ENCODE results near the gene NAP1L1.

- no peak for TF ChIP-seq TAF1 (IDR thresholded peaks at IDR 0.05; ENCODE audit: low read depth, low read length)
- no peak for TF ChIP-seq POLR2A (IDR thresholded peaks at IDR 0.05; ENCODE audit: low read depth, low read length)
- TF ChIP-seq POLR2AphosphoS5 (IDR thresholded peaks at IDR 0.05; ENCODE audit: low read depth, low read length): no peak
- TF ChIP-seq POU2F2 (IDR thresholded peaks at IDR 0.05; ENCODE audit: low read depth, low read length): no peak
- no peak for TF ChIP-seq PAX5 (IDR thresholded peaks at IDR 0.05; ENCODE audit: insufficient read depth, low read length, severe bottlenecking)
These were observed 94.1 kb downstream of the NAP1L1 start for GRCh38 chr12:75990189-75990912.

All from GM12891 (cell line).